GM12878 (cell line): Measurements from ENCODE around the gene RAI2. TPM values are rescaled to one million over a fixed set of nuclear protein-coding genes. Genes with fewer than 3 reads are reported as not detected.

Experiments used
- ATAC-seq: fragments of 200-7000 bp; cut with Tn5 transposase; 3 replicates; pipeline ENCODE4 v1.9.1; 2020; ENCODE audit warnings: mild to moderate bottlenecking, moderate library complexity
- BruUV-seq: library from RNA; stranded (reverse); fragments of 400-500 nt; replicated peaks from 2 replicates; lab custom pipeline; 2021; lab: Mats Ljungman, UMichigan
- CTCF ChIA-PET: fragments of 300-600 bp; sonication (Branson Sonifier 250); formaldehyde crosslinking; extraction: SDS; loops from one replicate; lab custom pipeline; 2021; ENCODE audit warnings: inconsistent platforms; lab: Yijun Ruan, JAX
- POLR2A ChIA-PET: fragments of 350-600 bp; formaldehyde crosslinking; extraction: SDS; loops from one replicate; lab custom pipeline; 2021; ENCODE audit warnings: inconsistent platforms; lab: Charles Lee
- RAD21 ChIA-PET: fragments of 300-600 bp; sonication (Branson Sonifier 250); formaldehyde crosslinking; loops from one replicate; lab custom pipeline; 2023; ENCODE audit warnings: antibody characterized with exemption; ENCODE audit not compliant: unreplicated experiment; lab: Charles Lee
- SMC1A ChIA-PET: fragments of 300-600 bp; sonication (Branson Sonifier 250); formaldehyde crosslinking; loops from one replicate; lab custom pipeline; 2023; ENCODE audit not compliant: unreplicated experiment, uncharacterized antibody; lab: Charles Lee
- DNase-seq: peaks from one replicate; pipeline ENCODE4 v3.0.0-alpha.2; 2011; ENCODE audit warnings: low read depth, low spot score
- FAIRE-seq: peaks from 3 replicates; lab custom pipeline; 2011; peaks lifted over from hg19 to GRCh38; lab: Jason Lieb, UNC
- H2AFZ ChIP-seq: 2 replicates; pipeline ENCODE4 v1.6.0; 2011; ENCODE audit warnings: low read depth, low read length, control low read depth; ENCODE audit not compliant: control insufficient read depth
- H3K27ac ChIP-seq: 2 replicates; pipeline ENCODE4 v1.5.1; 2011; ENCODE audit warnings: control low read depth; ENCODE audit not compliant: control insufficient read depth, insufficient read depth
- H3K27me3 ChIP-seq, 2 experiments: replicated peaks in 1 of 2; 2 replicates each; pipeline versions ENCODE4 v1.6.0 to v1.6.1; 2011; ENCODE audit warnings: low read length in 1 of 2; ENCODE audit not compliant: control insufficient read depth in 2 of 2, insufficient read depth in 2 of 2
- H3K36me3 ChIP-seq, 2 experiments: 2 replicates each; pipeline ENCODE4 v1.5.1; 2011; ENCODE audit warnings: low read length in 1 of 2; ENCODE audit not compliant: control insufficient read depth in 2 of 2, insufficient read depth in 2 of 2
- H3K4me1 ChIP-seq: 2 replicates; pipeline ENCODE4 v1.6.1; 2011; ENCODE audit warnings: mild to moderate bottlenecking, low read length, moderate library complexity, mixed read lengths; ENCODE audit not compliant: control insufficient read depth, insufficient read depth
- H3K4me2 ChIP-seq: 2 replicates; pipeline ENCODE4 v1.6.0; 2011; ENCODE audit warnings: control low read depth; ENCODE audit not compliant: control insufficient read depth, insufficient read depth
- H3K4me3 ChIP-seq: fragments of 200-600 bp; sonication (generic); 2 replicates; pipeline ENCODE4 v1.5.1; 2016
- H3K79me2 ChIP-seq: 2 replicates; pipeline ENCODE4 v1.6.0; 2011; ENCODE audit warnings: low read length; ENCODE audit not compliant: control insufficient read depth, insufficient read depth
- H3K9ac ChIP-seq: 2 replicates; pipeline ENCODE4 v1.8.0; 2011; ENCODE audit warnings: low read length, control low read depth, mixed read lengths; ENCODE audit not compliant: control insufficient read depth, insufficient read depth
- H3K9me3 ChIP-seq: replicated peaks from 3 replicates; pipeline ENCODE4 v1.5.1; 2011; ENCODE audit warnings: mild to moderate bottlenecking, low read length; ENCODE audit not compliant: control insufficient read depth, insufficient read depth
- H4K20me1 ChIP-seq: 2 replicates; pipeline ENCODE4 v1.6.0; 2011; ENCODE audit not compliant: control insufficient read depth, insufficient read depth
- LARP7 ChIP-seq: fragments of 450-650 bp; IDR thresholded peaks from 2 replicates; pipeline ENCODE4 v1.6.1; 2017; ENCODE audit warnings: mild to moderate bottlenecking
- MAX ChIP-seq: IDR thresholded peaks from 2 replicates; pipeline ENCODE4 v1.6.1; 2012; ENCODE audit warnings: low read depth, low read length, improper control_type of control experiment
- NFXL1 ChIP-seq: fragments of 450-650 bp; IDR thresholded peaks from 2 replicates; pipeline ENCODE4 v1.6.1; 2017; ENCODE audit warnings: antibody characterized with exemption, mild to moderate bottlenecking, borderline replicate concordance
- NRF1 ChIP-seq: conservative IDR thresholded peaks from 2 replicates; pipeline ENCODE4 v1.6.1; 2011; ENCODE audit warnings: mild to moderate bottlenecking, low read depth, low read length, improper control_type of control experiment
- RCOR1 ChIP-seq: conservative IDR thresholded peaks from 2 replicates; pipeline ENCODE4 v1.6.1; 2012; ENCODE audit warnings: low read depth, low read length, improper control_type of control experiment
- RUNX3 ChIP-seq: IDR thresholded peaks from 2 replicates; pipeline ENCODE4 v1.6.1; 2012; ENCODE audit warnings: low read length, inconsistent platforms
- SMARCA5 ChIP-seq: fragments of 450-650 bp; IDR thresholded peaks from 2 replicates; pipeline ENCODE4 v1.6.1; 2017; ENCODE audit warnings: mild to moderate bottlenecking
- SP1 ChIP-seq: IDR thresholded peaks from one replicate; pipeline ENCODE4 v1.6.1; 2011; ENCODE audit warnings: low read depth, low read length
- YY1 ChIP-seq: IDR thresholded peaks from 2 replicates; pipeline ENCODE4 v1.6.1; 2011; ENCODE audit warnings: low read depth, mild to moderate bottlenecking, low read length
- ZNF622 ChIP-seq: fragments of 450-650 bp; IDR thresholded peaks from 2 replicates; pipeline ENCODE4 v1.6.1; 2017; ENCODE audit warnings: mild to moderate bottlenecking, inconsistent platforms
- WGBS: methylation state at CpG from one replicate; pipeline ENCODE4 v1.1.6; 2016; ENCODE audit warnings: low lambda C conversion rate; ENCODE audit not compliant: insufficient replicate concordance, insufficient coverage; ENCODE audit errors: missing lambda C conversion rate; 5-methylcytosine and 5-hydroxymethylcytosine counted together
- in situ Hi-C: fragments of 300-500 bp; cut with MboI; formaldehyde crosslinking; loops from 9 replicates; pipeline ENCODE4 v1.14.3; 2018; ENCODE audit warnings: mixed read lengths
- intact Hi-C: fragments of 100-400 bp; cut with micrococcal nuclease; formaldehyde crosslinking; loops from one replicate; pipeline ENCODE4 v1.14.2; 2022; ENCODE audit not compliant: unreplicated experiment
- polyA plus RNA-seq, 11 experiments: library from polyadenylated mRNA; depleted of rRNA in 4 of 11; unstranded in 6 of 11; stranded (reverse) in 5 of 11; fragments of >200 nt; fragmentation: Nextera tagmentation in 4 of 11; fragmentation: Illumina TruSeq in 1 of 11; extraction: Ambion mirVana in 4 of 11; extraction: Trizol in 1 of 11; gene quantifications; 1 replicate in 1 of 11; 2 replicates in 10 of 11; pipeline versions ENCODE4 v1.2.1 to v1.2.3, GENCODE V29; 2011 to 2016; ENCODE audit warnings: inconsistent platforms in 2 of 11, missing spikeins in 2 of 11, low read depth in 1 of 11
- total RNA-seq, 4 experiments: library from RNA; depleted of rRNA in 3 of 4; stranded (reverse); fragments of >200 nt in 3 of 4; fragmentation: Illumina TruSeq in 1 of 4; extraction: Trizol in 1 of 4; gene quantifications; 2 replicates each; pipeline versions ENCODE4 v1.2.1 to v1.2.3, GENCODE V29; 2013 to 2021

The RAI2 gene
- total and polyA plus RNA-seq, 10 of the 15 experiments (the other 5 are each of a cell fraction or from before 2014, with no cell fraction given), result not detected

- Histone ChIP-seq H3K27me3 (no peaks in the 10 kb centered on the region; a peak in 1 of 4 replicates), H3K9me3 (no peaks in the 10 kb centered on the region), H3K4me1 (no peaks in the 10 kb centered on the region), H2AFZ (no peak overlapping the region), H3K27ac (no peak overlapping the region), H3K9ac (no peak overlapping the region), H3K79me2 (no peaks in the 10 kb centered on the region), H4K20me1 (no peaks in the 10 kb centered on the region), H3K4me2 (no peak overlapping the region), H3K36me3 (no peaks in the 10 kb centered on the region), H3K4me3 (no peak overlapping the region)
- intact Hi-C loops, result no loop called here
- WGBS, result 0% methylated on average over 2 of the region's 2 CpGs
- no peak for DNase-seq
- TF ChIP-seq RUNX3 (no peak), YY1 (no peak), MAX (no peak), RCOR1 (no peak), SMARCA5 (no peak), SP1 (no peak)
- CTCF ChIA-PET, result no interaction called here
- RAD21 ChIA-PET, result no interaction called here
- POLR2A ChIA-PET, result no interaction called here
- no peak for FAIRE-seq
- SMC1A ChIA-PET, result no interaction called here
- BruUV-seq, result no TSS peak
- no peak for ATAC-seq
- in situ Hi-C loops, result no loop called here
Observed at GRCh38 chrX:17822351-17822750, 38.7 kb downstream of the RAI2 start.

- RAD21 ChIA-PET, result no interaction called here
- no peak for DNase-seq
Observed at GRCh38 chrX:17820100-17820499, 41.0 kb downstream of the RAI2 start.

More at GRCh38 chrX:17820100-17820499, 41.0 kb downstream of the RAI2 start:
- FAIRE-seq (no peak), ATAC-seq (no peak)
- ChIA-PET SMC1A (no interaction called here), CTCF (no interaction called here), POLR2A (no interaction called here)
- no peaks in the 10 kb centered on the region for H3K79me2 ChIP-seq
- H3K27ac ChIP-seq, result no peak overlapping the region
- H3K9me3 ChIP-seq, result no peaks in the 10 kb centered on the region
- BruUV-seq, result no TSS peak
- H3K4me2 ChIP-seq, result no peak overlapping the region
- H3K27me3 ChIP-seq, result no peaks in the 10 kb centered on the region; a peak in 1 of 4 replicates
- intact Hi-C loops (no loop called here), in situ Hi-C loops (no loop called here)
- TF ChIP-seq NFXL1 (no peak), LARP7 (no peak), NRF1 (no peak), ZNF622 (no peak)
- WGBS, result 33% methylated on average over 3 of the region's 3 CpGs
- H3K36me3 ChIP-seq, result no peaks in the 10 kb centered on the region
- no peaks in the 10 kb centered on the region for H3K4me1 ChIP-seq
- no peaks in the 10 kb centered on the region for H4K20me1 ChIP-seq
- no peak overlapping the region for H3K4me3 ChIP-seq
- H2AFZ ChIP-seq, result no peak overlapping the region
- no peak overlapping the region for H3K9ac ChIP-seq
